GM21723 (cell line): ENCODE results near the gene TMCC3.
A peak's percentile ranks its signal among the peaks of the same experiment; 100 is the strongest.

ENCODE experiments used
- ATAC-seq: cut with Tn5 transposase; IDR thresholded peaks from one replicate; pipeline ENCODE4 v1.9.1; 2021; ENCODE audit warnings: mild to moderate bottlenecking, moderate library complexity; ENCODE audit not compliant: unreplicated experiment

The TMCC3 gene

GRCh38 chr12:94673496-94673895 is 23.1 kb upstream of the TMCC3 start:
- no peak for ATAC-seq

DNA sequence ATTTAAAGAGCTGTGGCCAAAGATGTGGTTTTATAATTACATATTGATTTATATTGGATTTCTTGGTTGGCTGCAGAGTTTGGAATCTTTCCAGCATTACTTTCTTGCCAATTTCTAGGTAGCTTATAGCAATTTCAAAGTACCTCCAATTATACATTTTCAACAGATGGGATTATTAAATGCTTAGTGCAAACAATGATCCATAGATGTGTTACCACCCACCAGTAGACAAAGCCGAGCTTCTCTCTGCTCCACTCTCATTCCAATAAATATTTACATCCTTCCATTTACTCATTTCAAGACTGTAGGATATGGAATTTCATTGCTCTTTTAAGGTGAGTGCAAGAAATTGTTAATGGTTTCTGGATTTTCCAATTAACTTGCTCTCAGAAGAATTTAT is 21.6 kb upstream of the TMCC3 start:
- ATAC-seq = no peak

DNA sequence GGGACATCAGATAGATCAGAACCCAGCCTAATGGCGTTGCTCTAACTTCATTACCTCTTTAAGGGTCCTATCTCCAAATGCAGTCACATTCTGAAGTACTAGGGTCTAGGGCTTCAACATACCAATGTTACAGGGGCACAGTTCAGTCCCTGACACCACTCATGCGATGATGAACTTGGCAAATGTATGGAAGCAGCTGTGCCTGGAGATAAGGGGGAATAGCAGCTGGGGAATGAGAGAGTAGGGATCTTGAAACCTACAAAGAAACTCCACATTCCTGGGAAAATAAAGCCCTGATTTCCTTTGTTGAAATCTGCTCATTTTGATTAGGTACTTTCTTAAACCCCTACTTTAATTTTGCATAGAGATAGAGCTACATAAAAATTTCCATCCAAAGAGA is 20.5 kb upstream of the TMCC3 start:
- ATAC-seq = no peak

DNA sequence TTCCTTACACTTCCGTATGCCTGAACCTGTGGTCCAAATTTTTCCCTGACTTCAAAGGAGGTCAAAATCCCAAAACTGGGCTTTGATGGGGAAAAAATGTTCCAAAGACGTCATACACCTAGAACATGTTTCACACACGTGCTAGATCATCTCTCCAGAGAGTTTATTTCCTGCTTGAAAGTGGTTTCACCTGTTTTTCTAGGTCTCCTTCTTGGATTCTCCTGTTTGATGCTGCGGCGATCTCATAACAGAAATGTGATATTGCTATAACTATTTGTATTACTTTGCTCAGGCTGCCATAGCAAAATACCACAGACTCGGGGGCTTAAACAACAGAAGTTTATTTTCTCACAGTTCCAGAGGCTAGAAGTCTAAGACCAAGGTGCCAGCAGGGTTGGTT is 19.7 kb upstream of the TMCC3 start:
- no peak for ATAC-seq

DNA sequence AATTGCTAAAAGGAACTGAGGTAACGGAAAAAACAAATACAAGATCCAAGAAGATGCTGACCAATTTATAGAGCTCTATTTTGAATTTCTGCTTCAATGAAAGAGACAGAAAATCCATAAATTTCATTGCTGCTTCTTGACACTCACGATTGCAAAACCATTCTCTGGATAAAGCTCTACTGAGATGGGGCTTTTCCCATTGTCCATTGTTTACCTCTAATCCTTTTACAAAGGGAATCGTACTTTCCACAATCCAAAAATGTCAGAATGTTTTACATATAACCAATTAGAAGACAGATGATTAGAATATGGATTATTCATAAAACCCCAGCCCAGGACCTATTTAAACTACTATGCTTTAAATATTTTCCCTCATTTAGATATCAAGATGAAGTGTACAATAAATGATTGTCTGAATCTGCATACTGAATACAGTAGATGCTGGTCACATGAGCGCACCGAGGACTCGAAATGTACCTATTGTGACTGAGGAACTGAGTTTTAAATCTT is 16.7 kb upstream of the TMCC3 start:
- ATAC-seq = no peak

- no peak for ATAC-seq
These were observed 15.8 kb upstream of the TMCC3 start for GRCh38 chr12:94666158-94666557.

DNA sequence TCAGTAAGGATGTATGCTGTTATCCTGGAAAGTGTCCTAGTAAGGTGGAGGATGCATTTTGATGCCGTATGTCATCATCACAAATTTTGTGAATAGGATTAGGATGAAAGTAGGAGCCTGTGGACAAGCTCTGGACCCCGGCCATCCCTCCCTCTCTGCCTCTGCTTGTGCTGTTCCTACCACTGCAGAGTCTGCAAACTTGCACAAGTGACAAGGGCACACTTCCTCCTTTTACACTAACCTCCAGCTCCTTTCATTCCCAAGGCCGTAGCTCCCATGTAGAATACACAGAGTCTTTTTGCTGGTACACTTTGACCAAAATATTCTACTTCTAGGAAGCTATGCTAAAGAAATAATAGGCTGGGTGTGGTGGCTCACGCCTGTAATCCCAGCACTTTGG is 13.3 kb upstream of the TMCC3 start:
- no peak for ATAC-seq

DNA sequence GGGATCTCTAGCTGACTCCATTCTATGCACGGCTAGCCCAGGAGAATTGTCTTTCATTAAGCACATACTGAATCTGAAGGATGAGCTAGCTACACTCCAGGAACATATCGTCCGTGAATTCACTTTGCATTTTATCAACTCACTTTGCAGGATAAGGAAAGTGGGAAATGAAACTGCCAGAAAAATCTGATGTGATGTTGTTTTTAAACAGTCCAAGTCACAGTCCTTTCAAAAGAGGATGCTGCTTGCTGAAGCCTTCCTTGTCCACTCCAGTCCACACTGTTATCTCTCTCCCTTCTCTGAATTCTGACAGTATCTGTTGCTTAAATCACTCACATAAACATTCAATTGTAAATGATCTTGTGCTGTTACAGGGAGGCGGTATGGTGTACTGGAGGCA is 12.7 kb upstream of the TMCC3 start:
- ATAC-seq = no peak

DNA sequence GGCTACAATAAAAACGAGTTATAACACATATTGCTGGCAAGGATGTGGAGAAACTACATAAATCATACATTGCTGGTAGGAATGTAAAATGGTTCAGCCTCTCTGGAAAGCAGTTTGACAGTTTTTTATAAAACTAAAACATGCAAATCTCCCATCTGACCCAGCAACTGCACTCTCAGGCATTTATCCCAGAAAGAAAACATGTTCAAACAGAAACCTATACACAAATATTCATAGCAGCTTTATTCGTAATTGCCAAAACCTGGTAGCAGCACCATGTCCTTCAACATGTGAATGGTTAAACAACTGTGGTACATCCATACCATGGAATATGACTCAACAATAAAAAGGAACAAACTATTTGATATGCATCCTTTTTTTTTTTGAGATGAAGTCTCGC is 10.1 kb upstream of the TMCC3 start:
- ATAC-seq = no peak

- ATAC-seq = no peak
These were observed 9.1 kb upstream of the TMCC3 start for GRCh38 chr12:94659346-94659930.

DNA sequence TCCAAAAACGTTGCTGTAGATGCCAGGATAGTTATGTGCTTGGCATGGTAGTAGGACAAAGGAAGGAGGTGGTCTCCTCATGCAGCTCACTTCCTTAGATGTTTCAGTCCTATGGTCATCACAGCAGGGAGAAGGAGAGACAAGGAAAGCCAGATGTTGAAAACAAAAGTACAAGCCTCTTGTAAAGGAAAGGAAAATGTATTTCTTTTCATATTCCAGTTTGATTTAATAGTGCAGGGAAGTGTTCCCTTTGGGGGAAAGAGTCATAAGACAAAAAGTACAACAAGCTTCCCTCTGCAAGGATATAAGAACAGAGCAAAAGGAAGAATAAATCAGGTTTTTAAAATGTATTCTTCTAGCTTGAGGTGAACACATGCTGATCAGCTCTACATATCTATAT is 8.6 kb upstream of the TMCC3 start:
- no peak for ATAC-seq

DNA sequence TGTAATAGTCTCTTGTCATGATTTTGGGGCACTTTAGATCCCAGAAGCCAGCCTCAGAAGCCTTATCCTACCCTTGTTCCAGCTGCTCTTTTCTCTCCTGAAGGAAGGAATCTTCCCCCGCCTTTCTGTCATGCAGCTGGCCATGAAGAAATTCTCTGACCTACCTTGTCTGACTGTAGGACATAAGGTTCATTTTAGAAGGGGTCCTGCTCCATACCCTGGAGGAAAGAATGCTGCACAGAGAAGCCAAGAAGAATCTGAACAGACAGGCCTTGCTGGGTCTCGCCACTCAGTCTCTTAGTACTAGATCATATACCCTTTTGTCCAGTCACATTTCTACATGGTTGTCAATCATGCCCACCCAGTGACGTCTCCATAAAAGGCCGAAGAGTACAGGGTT is 6.2 kb upstream of the TMCC3 start:
- ATAC-seq = no peak

DNA sequence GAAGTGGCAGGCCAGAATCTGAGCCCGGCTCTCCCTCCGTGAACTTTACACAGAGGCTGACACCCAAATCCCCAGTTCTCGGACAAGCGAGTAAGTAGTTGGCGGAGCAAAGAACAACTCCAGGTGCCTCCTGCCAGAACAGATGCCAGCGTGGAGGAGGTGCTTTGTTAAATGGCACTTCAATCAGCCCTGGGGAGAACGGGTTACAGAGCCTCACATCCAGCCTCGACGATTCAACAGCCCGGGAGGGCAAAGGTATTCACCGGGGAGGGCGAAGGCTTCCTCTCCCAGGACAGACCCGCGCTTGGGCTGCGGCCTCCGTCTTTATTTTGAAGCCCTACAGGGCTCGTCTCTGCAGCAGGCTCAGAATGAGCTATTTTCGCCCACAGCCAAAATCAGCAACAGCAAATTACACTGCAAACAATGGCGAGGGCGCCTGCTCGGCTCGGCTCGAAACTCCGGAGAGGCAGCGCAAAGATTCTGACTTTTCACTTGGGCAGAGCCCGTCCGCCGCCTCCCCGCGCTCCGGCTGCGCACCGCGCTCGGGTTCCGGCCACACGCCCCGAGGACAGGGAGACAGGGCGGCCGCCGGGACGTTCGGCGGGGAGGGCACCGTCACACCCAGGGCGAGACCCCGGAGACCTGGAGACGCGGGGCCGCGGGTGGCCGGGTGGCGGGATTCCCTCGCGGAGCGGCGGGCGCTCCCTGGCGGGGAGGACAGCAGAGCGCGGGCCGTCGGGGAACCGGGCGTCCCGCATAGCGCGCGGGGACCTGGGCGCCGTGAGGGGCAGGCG is 811 bp downstream of the TMCC3 start:
- ATAC-seq = peak; percentile 62

- ATAC-seq = no peak
These were observed 1.8 kb downstream of the TMCC3 start for GRCh38 chr12:94648578-94648977.

DNA sequence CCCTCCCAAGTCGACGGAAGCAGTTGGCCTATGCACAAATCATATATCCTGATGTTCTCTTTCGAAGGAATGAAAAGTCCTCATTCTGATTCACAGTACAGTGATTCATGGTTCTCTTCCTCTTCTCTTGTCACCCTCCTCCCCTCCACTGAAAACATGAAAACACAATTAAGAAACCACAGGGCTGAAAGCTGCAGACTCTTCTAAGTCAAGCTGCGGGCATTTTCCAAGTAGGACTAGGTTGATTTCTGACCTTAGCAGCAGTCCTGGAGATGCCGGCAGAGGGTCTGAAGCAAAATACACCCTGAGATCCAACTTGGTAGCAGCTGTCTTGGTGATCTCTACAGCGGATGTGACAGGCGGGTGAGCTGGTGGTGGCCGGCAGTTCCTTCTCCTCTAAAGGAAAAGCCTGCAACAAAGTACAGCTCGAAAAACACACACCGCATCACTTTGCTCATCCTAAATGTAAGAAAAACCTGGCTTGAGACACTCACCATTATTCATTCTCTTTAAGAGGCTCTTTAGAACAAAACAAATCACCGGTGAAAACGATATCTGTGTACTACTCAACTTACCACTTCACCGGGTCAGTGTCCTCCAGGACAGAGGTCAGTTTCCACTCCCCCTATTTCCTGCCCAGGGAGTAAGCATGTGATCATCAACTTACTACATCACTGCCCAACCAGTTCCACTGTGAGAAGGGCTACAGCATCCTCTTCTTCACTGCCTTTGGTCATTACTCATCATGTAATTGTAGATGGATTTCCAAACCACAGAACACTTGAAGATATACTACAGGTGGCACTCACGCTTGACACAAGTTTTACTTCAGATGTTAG is 6.0 kb downstream of the TMCC3 start:
- ATAC-seq = no peak

- ATAC-seq = no peak
These were observed 6.8 kb downstream of the TMCC3 start for GRCh38 chr12:94643606-94644005.

DNA sequence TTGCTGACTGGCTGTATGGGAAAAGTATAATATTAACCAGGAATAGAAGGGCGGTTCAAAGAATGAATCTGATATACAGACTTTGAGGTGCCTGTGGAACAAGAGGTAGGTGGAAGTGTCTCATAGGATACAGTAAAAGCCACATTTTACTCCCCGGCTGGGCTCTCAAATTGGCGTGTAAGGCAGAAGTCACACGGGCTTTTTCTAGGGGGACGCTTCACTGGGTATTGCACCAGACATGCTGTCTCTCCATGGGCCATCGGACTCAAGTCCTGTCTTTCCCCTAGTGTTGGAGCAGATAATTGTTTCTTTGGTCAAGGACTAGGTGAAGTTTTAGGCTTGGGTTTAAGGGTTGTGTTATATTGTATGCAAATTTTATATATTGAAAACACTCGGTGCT is 9.1 kb downstream of the TMCC3 start:
- ATAC-seq = no peak

DNA sequence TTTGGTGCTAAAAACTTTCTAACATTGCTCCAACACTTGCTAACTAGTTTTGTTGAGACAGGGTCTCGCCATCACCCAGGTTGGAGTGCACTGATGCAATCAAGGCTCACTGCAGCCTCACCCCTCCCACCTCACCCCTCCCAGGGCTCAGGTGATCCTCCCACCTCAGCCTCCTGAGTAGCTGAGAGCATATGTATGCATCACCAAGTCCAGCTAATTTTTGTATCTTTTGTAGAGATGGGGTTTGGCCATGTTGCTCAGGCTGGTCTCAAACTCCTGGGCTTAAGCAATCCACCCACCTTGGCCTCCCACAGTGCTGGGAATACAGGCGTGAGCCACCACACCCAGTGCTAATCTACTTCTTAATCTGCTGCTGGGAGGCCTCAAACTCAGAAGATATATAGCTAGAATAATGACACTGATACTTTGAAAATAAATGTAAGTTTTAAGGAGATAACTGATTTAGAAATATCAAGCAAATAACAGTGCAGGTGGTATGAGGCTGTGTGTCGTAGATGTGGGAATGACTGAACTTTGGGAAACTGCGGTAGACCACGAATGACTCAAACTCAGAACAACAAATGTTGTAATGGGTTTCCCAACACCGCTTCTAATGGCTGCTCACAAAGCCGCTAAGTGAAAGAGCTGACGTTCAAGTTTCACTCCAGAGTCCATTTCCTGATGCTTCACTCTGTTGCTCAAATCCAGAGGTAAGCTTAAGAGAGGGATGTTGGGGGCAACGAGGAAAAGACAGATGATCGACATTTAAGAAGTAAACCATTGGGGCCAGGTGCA is 10.0 kb downstream of the TMCC3 start:
- peak; percentile 79 for ATAC-seq

DNA sequence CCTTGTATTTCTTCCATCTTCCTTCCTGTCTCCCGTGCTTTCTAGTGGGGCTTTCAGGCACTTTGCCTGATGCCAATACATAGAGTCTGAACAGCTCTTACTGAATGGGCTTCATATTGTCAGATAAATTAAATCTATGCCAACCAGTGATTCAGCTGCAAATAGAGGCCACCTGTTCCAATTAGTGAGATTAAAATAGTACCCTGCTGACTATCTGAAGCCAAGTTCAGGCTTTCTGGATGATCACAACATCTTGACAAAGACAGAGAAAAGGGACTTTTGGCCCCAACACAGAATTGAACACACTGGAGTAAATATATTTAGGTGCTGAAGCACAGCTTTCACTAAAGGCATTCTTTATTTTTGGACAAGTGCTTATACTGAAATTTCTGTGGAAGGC is 11.8 kb downstream of the TMCC3 start:
- no peak for ATAC-seq

- no peak for ATAC-seq
These were observed 12.8 kb downstream of the TMCC3 start for GRCh38 chr12:94637390-94638113.
